SKM-1 (cell line): Measurements from ENCODE around the gene SPCS2.
"Not testable (repeated sequence)": the region's sequence is repeated elsewhere in the genome, so short reads cannot be mapped to it uniquely, and the experiment has no call there.

Experiments
- DNase-seq: peaks from one replicate; lab custom pipeline; 2025; ENCODE audit not compliant: unreplicated experiment; lab: John Stamatoyannopoulos, UW

SPCS2 gene

DNA sequence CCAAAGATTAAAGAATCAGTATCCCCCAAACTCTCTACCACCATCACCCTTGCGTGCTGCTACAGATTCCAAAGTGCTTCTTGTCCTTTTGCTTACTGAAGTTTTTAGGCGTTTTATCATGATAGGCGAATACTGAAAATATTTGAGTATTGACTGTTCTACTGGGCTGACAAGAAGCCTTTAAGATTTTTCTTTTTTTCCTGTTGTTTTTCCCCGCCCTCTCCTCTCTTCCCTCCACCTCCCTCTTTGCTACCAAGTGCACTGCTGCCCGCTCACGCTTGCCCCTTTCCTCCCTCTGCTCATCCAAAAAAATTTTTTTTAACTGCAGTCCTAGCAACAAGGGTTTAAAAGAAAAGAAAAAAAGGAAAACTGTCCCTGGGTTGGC, 679 bp downstream of the SPCS2 start:
- DNase-seq: no peak

DNA sequence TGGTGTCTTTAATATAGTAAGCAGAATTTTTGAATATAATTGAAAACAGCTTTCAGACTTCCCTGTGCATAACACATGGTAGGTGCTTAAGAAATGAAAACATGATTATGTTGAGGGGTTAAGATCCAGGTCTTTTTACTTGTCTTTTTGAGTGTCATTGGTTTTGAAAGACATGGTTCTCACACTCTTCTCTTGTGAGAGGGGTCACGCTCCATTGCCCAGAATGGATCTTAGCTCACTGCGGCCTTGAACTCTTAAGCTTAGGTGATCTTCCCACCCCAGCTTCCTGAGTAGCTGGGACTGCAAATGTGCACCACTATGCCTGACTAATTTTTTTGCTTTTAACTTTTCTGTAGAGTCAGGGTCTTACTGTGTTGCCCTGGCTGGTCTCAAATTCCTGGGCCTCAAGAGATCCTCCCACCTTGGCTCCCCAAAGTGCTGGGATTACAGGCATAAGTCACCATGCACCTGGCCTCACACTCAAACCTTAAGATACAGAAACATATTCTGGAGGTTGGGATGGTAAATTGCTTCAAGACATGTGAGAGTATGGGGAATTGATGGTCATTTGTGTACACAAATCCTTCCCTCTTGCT, 1.4 kb downstream of the SPCS2 start:
- no peak for DNase-seq

GRCh38 chr11:74951226-74951625, 2.2 kb downstream of the SPCS2 start:
- no peak for DNase-seq

DNA sequence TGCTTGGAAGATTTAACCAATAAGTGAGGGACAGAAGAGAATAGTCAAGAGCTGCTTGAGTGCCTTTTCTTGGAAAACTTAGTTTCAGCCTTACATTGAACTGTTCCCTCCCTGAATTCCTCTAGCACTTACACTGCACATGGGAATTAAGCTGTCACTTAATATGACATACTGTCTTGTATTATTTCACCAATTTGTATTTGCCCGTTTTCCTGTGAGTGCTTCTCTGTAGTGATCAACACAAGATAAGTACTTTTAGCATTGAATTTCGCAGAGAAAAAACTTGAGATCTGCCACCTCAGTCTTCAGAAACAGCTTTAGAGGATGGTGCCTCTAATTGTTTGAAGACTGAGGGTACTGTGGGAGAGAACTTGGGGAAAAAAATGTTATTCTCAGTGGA, 3.7 kb downstream of the SPCS2 start:
- DNase-seq: no peak

DNA sequence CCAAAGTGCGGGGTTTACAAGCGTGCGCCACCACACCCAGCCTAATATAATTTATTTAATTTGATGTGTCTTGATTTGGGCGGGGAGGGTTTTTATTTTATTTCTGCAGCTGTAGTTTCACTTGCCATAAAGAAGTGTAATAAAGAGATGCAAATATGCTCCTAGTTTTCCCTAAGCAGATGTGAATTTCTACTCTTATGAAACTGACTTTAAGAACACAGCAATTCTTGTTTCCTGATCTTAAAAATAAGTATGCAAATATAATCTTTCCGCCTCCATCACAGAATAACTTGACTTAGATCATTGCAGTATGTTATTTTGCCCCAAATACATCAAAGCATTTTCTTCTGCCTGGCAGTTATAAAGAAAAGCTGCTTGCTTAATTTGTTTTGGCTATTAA, 4.4 kb downstream of the SPCS2 start:
- DNase-seq: no peak

GRCh38 chr11:74954199-74954598, 5.1 kb downstream of the SPCS2 start:
- no peak for DNase-seq

DNA sequence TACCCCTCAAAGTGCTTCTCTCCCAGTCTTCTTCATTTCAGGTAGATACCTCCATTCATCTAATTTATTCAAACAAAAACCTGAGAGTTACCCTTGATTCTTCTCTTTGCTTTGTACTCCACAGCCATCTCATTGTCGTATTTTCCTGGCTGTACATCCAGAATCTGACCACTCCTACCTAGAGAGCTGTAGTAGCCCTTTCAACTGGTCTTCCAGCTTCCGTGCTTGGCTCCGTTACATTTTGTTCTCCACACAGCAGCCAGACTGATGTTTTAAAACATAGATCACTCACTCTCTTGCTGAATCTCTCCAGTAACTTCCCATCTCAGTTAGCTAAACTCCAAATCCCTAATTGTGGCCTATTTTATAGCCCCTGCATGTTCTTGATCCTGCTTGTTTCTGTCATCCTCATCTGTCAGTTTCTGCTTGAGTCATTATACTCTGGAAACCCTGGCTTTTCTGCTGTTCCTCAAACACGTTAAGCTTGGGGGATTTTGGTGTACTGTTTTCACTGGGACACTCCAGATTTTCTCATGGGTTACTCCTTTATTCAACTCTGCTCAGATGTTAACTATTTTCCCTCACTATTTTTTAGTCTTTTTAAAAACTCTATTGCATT, 7.4 kb downstream of the SPCS2 start:
- DNase-seq: no peak

- no peak for DNase-seq
Observed at GRCh38 chr11:74957937-74958629, 9.0 kb downstream of the SPCS2 start.

DNA sequence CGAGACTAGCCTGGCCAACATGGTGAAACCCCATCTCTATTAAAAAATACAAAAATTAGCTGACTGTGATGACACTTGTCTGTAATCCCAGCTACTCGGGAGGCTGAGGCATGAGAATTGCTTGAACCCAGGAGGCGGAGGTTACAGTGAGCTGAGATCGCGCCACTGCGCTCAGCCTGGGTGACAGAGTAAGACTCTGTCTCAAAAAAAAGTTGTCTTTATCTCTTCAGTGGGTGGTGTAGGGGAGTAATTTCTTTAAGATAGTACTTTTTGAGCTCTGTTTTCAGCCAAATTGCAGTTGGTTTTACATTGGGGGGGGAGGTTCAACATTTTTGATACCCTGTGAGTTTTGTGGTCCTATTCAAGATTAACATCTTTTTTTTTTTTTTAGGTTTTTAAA, 11.1 kb downstream of the SPCS2 start:
- not testable (repeated sequence) for DNase-seq

GRCh38 chr11:74966651-74967050, 17.6 kb downstream of the SPCS2 start:
- DNase-seq: no peak

DNA sequence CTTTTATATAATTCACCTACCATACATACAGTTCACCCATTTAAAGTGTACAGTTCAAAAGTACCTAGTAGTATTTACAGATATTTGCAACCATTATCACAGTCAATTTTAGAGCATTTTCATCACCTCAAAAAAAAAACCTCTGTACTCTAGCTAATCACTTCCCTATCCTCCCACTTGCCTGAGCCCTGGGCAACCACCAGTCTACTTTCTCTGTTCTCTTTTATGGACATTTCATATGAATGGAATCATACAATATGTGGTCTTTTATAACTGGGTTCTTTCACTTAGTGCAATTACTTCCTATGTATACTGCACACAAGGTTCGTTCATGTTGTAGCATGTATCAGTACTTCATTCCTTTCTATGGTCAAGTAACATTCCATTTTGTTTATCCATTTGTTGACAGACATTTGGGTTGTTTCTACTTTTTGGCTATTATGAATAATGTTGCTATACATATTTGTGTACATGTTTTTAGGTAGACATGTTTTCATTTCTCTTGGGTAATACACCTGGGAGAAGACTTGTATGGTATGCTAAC, 21.9 kb downstream of the SPCS2 start:
- no peak for DNase-seq

- DNase-seq: no peak
Observed at GRCh38 chr11:74971424-74971823, 22.4 kb downstream of the SPCS2 start.

DNA sequence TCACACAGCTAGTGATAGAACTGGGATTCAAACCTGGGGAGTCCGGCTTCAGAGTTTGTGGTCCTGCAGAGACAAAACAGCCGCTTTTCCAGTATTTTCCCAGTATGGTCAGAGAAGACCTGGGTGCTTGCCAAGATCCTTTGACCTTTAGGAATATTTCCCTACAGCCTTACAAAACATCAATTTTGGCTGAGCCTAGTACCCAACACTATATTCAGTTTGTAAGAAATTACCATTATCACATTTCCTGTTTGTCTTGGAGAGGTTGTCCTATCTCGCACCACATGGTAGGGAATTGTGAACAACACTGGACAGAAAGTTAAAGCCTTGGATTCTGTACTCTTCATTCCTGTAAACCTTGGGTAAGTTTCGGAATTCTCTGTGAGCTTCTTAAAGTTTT, 29.0 kb downstream of the SPCS2 start:
- no peak for DNase-seq

DNA sequence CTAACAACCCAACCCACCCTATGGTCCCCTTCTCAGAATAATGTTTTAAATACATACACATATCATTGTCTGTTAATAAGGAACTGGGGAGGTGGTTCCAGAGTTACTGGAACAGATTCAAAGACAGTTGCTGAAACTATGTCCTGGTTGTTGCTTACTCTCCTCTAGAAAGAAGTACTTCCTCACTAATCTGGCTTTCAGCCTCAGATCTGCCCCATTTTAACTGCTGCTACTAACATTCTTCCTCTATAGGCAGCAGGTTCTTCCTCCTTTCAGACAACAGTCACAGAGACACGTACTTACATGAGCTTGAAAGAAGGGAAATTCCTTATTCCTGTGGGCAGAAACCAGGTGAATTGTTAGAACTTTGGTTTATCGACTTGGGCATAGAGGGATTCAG, 31.6 kb downstream of the SPCS2 start:
- peak; percentile 48 for DNase-seq

- no peak for DNase-seq
Observed at GRCh38 chr11:74981888-74982287, 32.8 kb downstream of the SPCS2 start.

- no peak for DNase-seq
Observed at GRCh38 chr11:74984070-74984469, 35.0 kb downstream of the SPCS2 start.

DNA sequence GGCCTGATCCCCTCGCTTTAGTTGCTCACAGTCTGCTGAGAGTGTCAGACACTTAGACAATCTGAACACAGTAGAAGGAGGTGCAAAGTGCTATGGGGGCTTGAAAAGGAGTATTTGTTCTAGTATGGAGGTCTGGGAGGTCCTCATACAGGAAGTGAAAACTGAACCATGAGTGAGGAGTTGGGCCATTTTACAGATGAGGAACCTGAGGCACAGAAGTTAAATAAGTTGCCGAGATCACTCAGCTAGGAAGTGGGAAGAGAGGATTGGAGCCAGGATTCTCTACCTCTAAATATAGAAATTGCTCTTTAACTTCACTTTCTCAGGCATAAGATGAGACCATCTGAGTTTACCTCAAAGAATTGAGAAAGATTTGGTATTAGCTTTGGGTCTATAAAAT, 35.7 kb downstream of the SPCS2 start:
- DNase-seq: no peak

GRCh38 chr11:74988541-74989259, 39.6 kb downstream of the SPCS2 start, which contains the start of gene NEU3:
TSS of gene NEU3 (plus strand) at chr11:74988933. CDS start at chr11:74989061, 128 bp downstream.
- DNase-seq: peak; percentile 51

- DNase-seq: no peak
Observed at GRCh38 chr11:74989260-74989638, 40.2 kb downstream of the SPCS2 start.

- not testable (repeated sequence) for DNase-seq
Observed at GRCh38 chr11:74990150-74990549, 41.1 kb downstream of the SPCS2 start.

- no peak for DNase-seq
Observed at GRCh38 chr11:74990941-74991340, 41.9 kb downstream of the SPCS2 start.

GRCh38 chr11:74992852-74993251, 43.8 kb downstream of the SPCS2 start:
- DNase-seq: no peak
